ENCODE results near the gene MPRIP. TPM values are rescaled to one million over a fixed set of nuclear protein-coding genes. Genes with fewer than 3 reads are reported as not detected.
A peak's percentile ranks its signal among the peaks of the same experiment; 100 is the strongest.

The MPRIP gene
- total RNA-seq, 1 experiment from 2014 or later = 284 TPM

DNA sequence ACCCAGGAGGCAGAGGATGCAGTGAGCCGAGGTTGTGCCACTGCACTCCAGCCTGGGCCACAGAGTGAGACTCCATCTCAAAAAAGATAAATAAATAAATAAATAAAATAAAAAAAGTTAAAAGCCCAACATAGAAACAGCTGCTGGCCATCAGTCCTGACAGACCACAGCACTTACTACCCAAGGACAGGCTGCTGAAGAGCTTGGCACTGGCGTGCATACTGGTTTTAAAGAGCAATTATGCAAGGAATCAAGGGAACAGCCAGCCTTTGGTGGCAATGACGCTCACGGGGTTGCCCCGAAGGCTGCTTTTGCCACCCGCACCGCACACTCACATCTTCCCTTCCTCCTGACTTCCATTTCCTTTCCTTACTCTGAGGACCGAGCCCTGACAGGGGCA, 159.7 kb downstream of the MPRIP start:
- H3K9me3 Mint-ChIP-seq (ENCODE audit: unreplicated experiment) = no peaks in the 10 kb centered on the region
- Histone ChIP-seq H3K9me3 (no peaks in the 10 kb centered on the region), H3K36me3 (ENCODE audit: control insufficient read depth, insufficient read depth, low read length) (peaks cover 4% of the 10 kb centered on the region), H3K27me3 (replicated peaks; ENCODE audit: control insufficient read depth, insufficient read depth, low read length) (no peaks in the 10 kb centered on the region), H3K4me1 (peaks cover 7% of the 10 kb centered on the region; the same call in 1 of the 2 replicates), H3K4me3 (ENCODE audit: low read depth, low read length) (no peak overlapping the region)
- no TSS peak for BruUV-seq (replicated peaks)
- intact Hi-C loops (cut with micrococcal nuclease; ENCODE audit: unreplicated experiment) = no loop called here
- H3K36me3 Mint-ChIP-seq (ENCODE audit: insufficient read depth, unreplicated experiment) = peaks cover 28% of the 10 kb centered on the region
- CTCF ChIA-PET = no interaction called here
- TF ChIP-seq, protein P1, sequence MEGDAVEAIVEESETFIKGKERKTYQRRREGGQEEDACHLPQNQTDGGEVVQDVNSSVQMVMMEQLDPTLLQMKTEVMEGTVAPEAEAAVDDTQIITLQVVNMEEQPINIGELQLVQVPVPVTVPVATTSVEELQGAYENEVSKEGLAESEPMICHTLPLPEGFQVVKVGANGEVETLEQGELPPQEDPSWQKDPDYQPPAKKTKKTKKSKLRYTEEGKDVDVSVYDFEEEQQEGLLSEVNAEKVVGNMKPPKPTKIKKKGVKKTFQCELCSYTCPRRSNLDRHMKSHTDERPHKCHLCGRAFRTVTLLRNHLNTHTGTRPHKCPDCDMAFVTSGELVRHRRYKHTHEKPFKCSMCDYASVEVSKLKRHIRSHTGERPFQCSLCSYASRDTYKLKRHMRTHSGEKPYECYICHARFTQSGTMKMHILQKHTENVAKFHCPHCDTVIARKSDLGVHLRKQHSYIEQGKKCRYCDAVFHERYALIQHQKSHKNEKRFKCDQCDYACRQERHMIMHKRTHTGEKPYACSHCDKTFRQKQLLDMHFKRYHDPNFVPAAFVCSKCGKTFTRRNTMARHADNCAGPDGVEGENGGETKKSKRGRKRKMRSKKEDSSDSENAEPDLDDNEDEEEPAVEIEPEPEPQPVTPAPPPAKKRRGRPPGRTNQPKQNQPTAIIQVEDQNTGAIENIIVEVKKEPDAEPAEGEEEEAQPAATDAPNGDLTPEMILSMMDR (IDR thresholded peaks at IDR 0.05; ENCODE audit: insufficient read depth in 1 of 2, low read depth in 1 of 2, low read length in 1 of 2, severe bottlenecking in 1 of 2, unreplicated experiment in 1 of 2) = no peak
- H3K27me3 Mint-ChIP-seq (ENCODE audit: insufficient read depth, unreplicated experiment) = no peaks in the 10 kb centered on the region
- H3K4me3 Mint-ChIP-seq (ENCODE audit: unreplicated experiment) = no peak overlapping the region
- DNase-seq = no peak
- H3K4me1 Mint-ChIP-seq (ENCODE audit: low read depth, unreplicated experiment) = peaks cover 5% of the 10 kb centered on the region
- H3K27ac Mint-ChIP-seq (ENCODE audit: unreplicated experiment) = no peak overlapping the region
- POLR2A ChIA-PET = no interaction called here

DNA sequence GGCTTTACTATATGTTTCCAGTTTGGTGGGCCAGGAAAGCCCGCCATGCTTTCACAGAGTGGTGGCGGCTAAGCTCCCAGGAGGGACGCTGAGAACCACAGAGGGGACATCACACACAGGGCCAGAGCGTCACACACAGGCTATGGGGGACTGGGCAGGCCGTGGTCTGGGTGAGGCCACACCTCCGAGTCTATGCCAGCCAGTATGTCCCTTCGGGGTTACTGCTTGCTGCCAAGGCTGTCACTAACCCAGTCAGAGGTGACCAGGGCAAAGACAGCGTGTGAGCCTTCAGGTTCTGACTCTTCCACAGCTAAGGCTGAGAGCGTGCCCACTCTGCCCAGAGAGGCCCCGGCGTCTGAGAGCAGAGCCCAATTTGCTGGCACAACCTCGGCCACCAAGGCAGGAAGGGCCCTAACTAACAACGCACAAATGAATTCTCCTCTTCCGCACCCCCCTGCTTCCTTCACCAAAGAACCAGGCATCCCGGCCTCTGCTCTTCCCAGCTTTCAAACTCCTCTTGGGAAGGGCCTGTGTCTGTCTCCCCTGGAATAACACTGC, 161.0 kb downstream of the MPRIP start:
- H3K4me1 ChIP-seq = peaks cover 7% of the 10 kb centered on the region; the same call in 1 of the 2 replicates
- Mint-ChIP-seq H3K9me3 (ENCODE audit: unreplicated experiment) (no peaks in the 10 kb centered on the region), H3K27ac (ENCODE audit: unreplicated experiment) (no peak overlapping the region), H3K4me3 (ENCODE audit: unreplicated experiment) (no peak overlapping the region), H3K27me3 (ENCODE audit: insufficient read depth, unreplicated experiment) (no peaks in the 10 kb centered on the region), H3K36me3 (ENCODE audit: insufficient read depth, unreplicated experiment) (peaks cover 19% of the 10 kb centered on the region), H3K4me1 (ENCODE audit: low read depth, unreplicated experiment) (peaks cover 5% of the 10 kb centered on the region)
- BruUV-seq (replicated peaks) = no TSS peak
- no peak for DNase-seq
- POLR2A ChIA-PET = no interaction called here
- TF ChIP-seq, protein P1 (IDR thresholded peaks at IDR 0.05; ENCODE audit: insufficient read depth in 1 of 2, low read depth in 1 of 2, low read length in 1 of 2, severe bottlenecking in 1 of 2, unreplicated experiment in 1 of 2) = no peak
- H3K36me3 ChIP-seq (ENCODE audit: control insufficient read depth, insufficient read depth, low read length) = peaks cover 4% of the 10 kb centered on the region
- H3K27me3 ChIP-seq (replicated peaks; ENCODE audit: control insufficient read depth, insufficient read depth, low read length) = no peaks in the 10 kb centered on the region
- H3K9me3 ChIP-seq = no peaks in the 10 kb centered on the region
- no peak overlapping the region for H3K4me3 ChIP-seq (ENCODE audit: low read depth, low read length)
- intact Hi-C loops (cut with micrococcal nuclease; ENCODE audit: unreplicated experiment) = no loop called here
- CTCF ChIA-PET = no interaction called here

DNA sequence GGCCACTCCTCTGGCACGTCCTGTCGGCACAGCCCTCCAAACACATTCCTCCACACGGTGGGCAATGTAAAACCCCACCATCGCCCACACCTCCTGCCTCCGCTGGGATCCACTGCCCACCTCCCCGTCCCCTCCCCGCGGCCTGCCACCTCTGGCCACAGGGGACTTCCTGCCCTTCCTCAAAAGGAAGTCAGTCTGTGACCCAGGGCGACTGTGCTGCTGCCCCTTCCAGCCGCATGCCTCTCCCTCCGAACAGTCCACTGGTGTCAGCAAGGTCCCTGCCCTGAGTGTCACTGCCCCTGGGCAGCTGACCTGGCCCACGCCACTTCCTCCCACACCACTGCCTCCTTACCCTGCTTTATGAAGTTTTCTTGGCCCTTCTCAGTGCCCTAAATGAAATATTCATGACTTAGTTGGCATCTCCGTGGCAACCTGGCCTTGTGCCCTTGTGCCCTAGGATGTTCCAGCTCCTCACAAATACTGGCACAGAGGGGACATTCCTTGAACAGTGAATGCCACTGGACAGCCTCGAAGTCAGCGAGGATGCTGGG, 161.9 kb downstream of the MPRIP start:
- Mint-ChIP-seq H3K4me1 (ENCODE audit: low read depth, unreplicated experiment) (peaks cover 5% of the 10 kb centered on the region), H3K4me3 (ENCODE audit: unreplicated experiment) (peak overlapping the region; percentile 81), H3K27me3 (ENCODE audit: insufficient read depth, unreplicated experiment) (no peaks in the 10 kb centered on the region), H3K27ac (ENCODE audit: unreplicated experiment) (no peak overlapping the region), H3K9me3 (ENCODE audit: unreplicated experiment) (no peaks in the 10 kb centered on the region), H3K36me3 (ENCODE audit: insufficient read depth, unreplicated experiment) (peaks cover 19% of the 10 kb centered on the region)
- CTCF ChIA-PET = no interaction called here
- Histone ChIP-seq H3K4me3 (ENCODE audit: low read depth, low read length) (no peak overlapping the region), H3K27me3 (replicated peaks; ENCODE audit: control insufficient read depth, insufficient read depth, low read length) (no peaks in the 10 kb centered on the region), H3K36me3 (ENCODE audit: control insufficient read depth, insufficient read depth, low read length) (peaks cover 4% of the 10 kb centered on the region), H3K9me3 (no peaks in the 10 kb centered on the region), H3K4me1 (peaks cover 7% of the 10 kb centered on the region; the same call in 1 of the 2 replicates)
- no peak for DNase-seq
- POLR2A ChIA-PET = no interaction called here
- no TSS peak for BruUV-seq (replicated peaks)
- TF ChIP-seq, protein P1 (IDR thresholded peaks at IDR 0.05; ENCODE audit: insufficient read depth in 1 of 2, low read depth in 1 of 2, low read length in 1 of 2, severe bottlenecking in 1 of 2, unreplicated experiment in 1 of 2) = no peak
- intact Hi-C loops (cut with micrococcal nuclease; ENCODE audit: unreplicated experiment) = no loop called here
